Measurements from ENCODE around the gene DLGAP1.

DNA sequence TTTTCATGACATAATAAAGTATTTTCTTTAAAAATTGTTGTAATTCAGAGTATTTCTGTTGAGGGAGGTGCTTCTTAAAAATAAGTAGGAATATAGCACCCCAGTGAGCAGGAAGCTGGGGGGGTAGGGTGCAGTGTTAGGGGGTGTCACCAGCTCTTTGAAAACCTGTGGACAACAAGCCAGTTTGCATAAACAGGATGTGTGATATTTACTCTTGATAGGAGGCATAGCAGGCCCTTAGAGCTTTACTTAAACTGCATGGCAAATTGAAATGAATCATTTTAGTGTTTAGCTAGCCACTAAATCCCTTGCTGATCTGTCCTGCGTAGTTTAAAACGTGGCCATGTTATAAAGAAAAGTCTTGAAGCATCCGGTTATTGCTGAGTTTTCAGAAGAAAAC, 996.7 kb downstream of the DLGAP1 start:
- TF ChIP-seq CTCF (IDR thresholded peaks at IDR 0.05) = no peak
- no peak for TF ChIP-seq POLR2A (IDR thresholded peaks at IDR 0.05)
